ENCODE data around the gene PCBD2. TPM values are rescaled to one million over a fixed set of nuclear protein-coding genes. Genes with fewer than 3 reads are reported as not detected.

The PCBD2 gene
- total and polyA plus RNA-seq, 2 of the 4 experiments (the other 2 are of a cell fraction) = 2.2 to 2.7 TPM

DNA sequence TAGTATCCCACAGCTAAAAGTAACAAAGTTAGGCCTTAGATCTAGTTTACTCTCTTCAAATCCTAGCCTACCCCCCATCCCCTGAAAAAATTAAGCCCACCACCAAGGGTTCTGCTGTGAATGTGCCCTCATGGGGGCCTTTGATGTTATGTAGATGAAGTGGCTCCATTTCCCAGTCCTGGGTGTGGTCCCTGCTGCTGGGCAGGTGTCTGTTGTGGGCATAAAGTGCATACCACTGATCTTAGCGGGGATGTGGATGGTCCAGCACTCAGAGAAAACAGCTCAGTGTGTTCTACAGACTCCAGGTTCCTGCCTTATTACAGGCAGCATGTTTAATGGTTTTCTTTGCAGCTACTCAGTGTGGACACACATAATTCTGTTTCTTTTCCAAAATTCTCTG lies 1.9 kb downstream of the PCBD2 start:
- Histone ChIP-seq H4K8ac (ENCODE audit: low read depth in 2 of 2, low read length in 2 of 2) (no peak overlapping the region), H3K4me1 (ENCODE audit: control insufficient read depth, insufficient read depth, low read length) (no peaks in the 10 kb centered on the region), H2AK9ac (replicated peaks; ENCODE audit: low read depth, low read length, poor library complexity) (no peak overlapping the region), H3K4me3 (ENCODE audit: insufficient read depth, low read depth, low read length) (no peak overlapping the region), H3K79me1 (ENCODE audit: low read depth in 1 of 2, low read length in 2 of 2) (peaks cover 6 to 17% of the 10 kb centered on the region in 2 experiments), H4K91ac (ENCODE audit: insufficient read depth, low read depth, low read length) (no peak overlapping the region), H2BK20ac (ENCODE audit: low read depth, low read length) (no peak overlapping the region), H2BK120ac (ENCODE audit: low read depth, low read length) (no peak overlapping the region), H3K4me2 (ENCODE audit: low read depth, low read length) (no peak overlapping the region), H3K9ac (ENCODE audit: low read depth, low read length) (no peak overlapping the region), H3K9me3 (ENCODE audit: control insufficient read depth, insufficient read depth, low read length) (no peaks in the 10 kb centered on the region), H3K18ac (ENCODE audit: low read depth, low read length) (no peak overlapping the region), H3K27me3 (ENCODE audit: control insufficient read depth, insufficient read depth, low read length) (no peaks in the 10 kb centered on the region), H3K56ac (ENCODE audit: extremely low read depth, insufficient read depth, low read length) (no peak overlapping the region), H2AK5ac (ENCODE audit: low read depth, low read length) (no peak overlapping the region), H2BK5ac (ENCODE audit: low read depth, low read length, poor library complexity, severe bottlenecking) (no peak overlapping the region), H3K4ac (ENCODE audit: low read depth, low read length) (no peak overlapping the region), H2AFZ (replicated peaks; ENCODE audit: low read length, poor library complexity) (no peak overlapping the region), H4K20me1 (ENCODE audit: insufficient read depth, low read length) (peaks cover 3% of the 10 kb centered on the region; the same call in 1 of the 2 replicates), H3K23ac (ENCODE audit: low read depth, low read length) (no peak overlapping the region), H3K36me3 (ENCODE audit: control insufficient read depth, insufficient read depth, low read length) (peaks cover 3% of the 10 kb centered on the region; the same call in 1 of the 2 replicates), H3K9me1 (ENCODE audit: insufficient read depth, low read length) (no peaks in the 10 kb centered on the region), H2BK15ac (ENCODE audit: low read depth, low read length) (no peak overlapping the region), H4K5ac (ENCODE audit: low read depth, low read length) (no peak overlapping the region), H3K27ac (ENCODE audit: insufficient read depth, low read length) (no peak overlapping the region), H3K14ac (replicated peaks; ENCODE audit: low read depth, low read length) (no peak overlapping the region)
- ChIA-PET POLR2A (ENCODE audit: unreplicated experiment) (no interaction called here), CTCF (interaction anchor here (0.6 kb wide), 1 partner anchor 306 kb away, joined by 4 read pairs; no protein-coding TSS in a partner anchor)
- TF ChIP-seq RCOR1 (IDR thresholded peaks at IDR 0.05; ENCODE audit: insufficient replicate concordance, low read length) = no peak
- TF ChIP-seq, protein P1, sequence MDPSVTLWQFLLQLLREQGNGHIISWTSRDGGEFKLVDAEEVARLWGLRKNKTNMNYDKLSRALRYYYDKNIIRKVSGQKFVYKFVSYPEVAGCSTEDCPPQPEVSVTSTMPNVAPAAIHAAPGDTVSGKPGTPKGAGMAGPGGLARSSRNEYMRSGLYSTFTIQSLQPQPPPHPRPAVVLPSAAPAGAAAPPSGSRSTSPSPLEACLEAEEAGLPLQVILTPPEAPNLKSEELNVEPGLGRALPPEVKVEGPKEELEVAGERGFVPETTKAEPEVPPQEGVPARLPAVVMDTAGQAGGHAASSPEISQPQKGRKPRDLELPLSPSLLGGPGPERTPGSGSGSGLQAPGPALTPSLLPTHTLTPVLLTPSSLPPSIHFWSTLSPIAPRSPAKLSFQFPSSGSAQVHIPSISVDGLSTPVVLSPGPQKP (IDR thresholded peaks at IDR 0.05; ENCODE audit: borderline replicate concordance, low read depth, low read length) = no peak
- no peak for TF ChIP-seq CHD1 (IDR thresholded peaks at IDR 0.05; ENCODE audit: low read depth, low read length)
- TF ChIP-seq POLR2A (IDR thresholded peaks at IDR 0.05; ENCODE audit: low read depth, low read length) = no peak
- TF ChIP-seq BHLHE40 (IDR thresholded peaks at IDR 0.05; ENCODE audit: low read depth, low read length) = no peak
- no peak for TF ChIP-seq RAD21 (IDR thresholded peaks at IDR 0.05; ENCODE audit: low read length)
- TF ChIP-seq, protein P2, sequence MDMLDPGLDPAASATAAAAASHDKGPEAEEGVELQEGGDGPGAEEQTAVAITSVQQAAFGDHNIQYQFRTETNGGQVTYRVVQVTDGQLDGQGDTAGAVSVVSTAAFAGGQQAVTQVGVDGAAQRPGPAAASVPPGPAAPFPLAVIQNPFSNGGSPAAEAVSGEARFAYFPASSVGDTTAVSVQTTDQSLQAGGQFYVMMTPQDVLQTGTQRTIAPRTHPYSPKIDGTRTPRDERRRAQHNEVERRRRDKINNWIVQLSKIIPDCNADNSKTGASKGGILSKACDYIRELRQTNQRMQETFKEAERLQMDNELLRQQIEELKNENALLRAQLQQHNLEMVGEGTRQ (IDR thresholded peaks at IDR 0.05; ENCODE audit: low read depth, low read length) = no peak
- no peak for TF ChIP-seq RFX5 (IDR thresholded peaks at IDR 0.05; ENCODE audit: low read depth, low read length)
- no peak for TF ChIP-seq MXI1 (IDR thresholded peaks at IDR 0.05; ENCODE audit: borderline replicate concordance, low read depth, low read length)
- TF ChIP-seq, protein P3, sequence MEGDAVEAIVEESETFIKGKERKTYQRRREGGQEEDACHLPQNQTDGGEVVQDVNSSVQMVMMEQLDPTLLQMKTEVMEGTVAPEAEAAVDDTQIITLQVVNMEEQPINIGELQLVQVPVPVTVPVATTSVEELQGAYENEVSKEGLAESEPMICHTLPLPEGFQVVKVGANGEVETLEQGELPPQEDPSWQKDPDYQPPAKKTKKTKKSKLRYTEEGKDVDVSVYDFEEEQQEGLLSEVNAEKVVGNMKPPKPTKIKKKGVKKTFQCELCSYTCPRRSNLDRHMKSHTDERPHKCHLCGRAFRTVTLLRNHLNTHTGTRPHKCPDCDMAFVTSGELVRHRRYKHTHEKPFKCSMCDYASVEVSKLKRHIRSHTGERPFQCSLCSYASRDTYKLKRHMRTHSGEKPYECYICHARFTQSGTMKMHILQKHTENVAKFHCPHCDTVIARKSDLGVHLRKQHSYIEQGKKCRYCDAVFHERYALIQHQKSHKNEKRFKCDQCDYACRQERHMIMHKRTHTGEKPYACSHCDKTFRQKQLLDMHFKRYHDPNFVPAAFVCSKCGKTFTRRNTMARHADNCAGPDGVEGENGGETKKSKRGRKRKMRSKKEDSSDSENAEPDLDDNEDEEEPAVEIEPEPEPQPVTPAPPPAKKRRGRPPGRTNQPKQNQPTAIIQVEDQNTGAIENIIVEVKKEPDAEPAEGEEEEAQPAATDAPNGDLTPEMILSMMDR (conservative IDR thresholded peaks at IDR 0.05; ENCODE audit: low read depth, low read length) = no peak
- TF ChIP-seq FOS (IDR thresholded peaks at IDR 0.05; ENCODE audit: low read depth, low read length) = no peak
- TF ChIP-seq CEBPB (IDR thresholded peaks at IDR 0.05; ENCODE audit: low read depth, low read length) = no peak
- TF ChIP-seq SMC3 (IDR thresholded peaks at IDR 0.05; ENCODE audit: low read depth, low read length) = no peak
- ATAC-seq (ENCODE audit: low read depth) (no peak), DNase-seq (no peak)
- in situ Hi-C loops (cut with MboI; ENCODE audit: low sequenced_read_pairs) (no loop called here), intact Hi-C loops (cut with micrococcal nuclease) (loop anchor here (5.0 kb wide), 1 partner anchor 285 kb away; no protein-coding TSS in a partner anchor), dilution Hi-C loops (cut with HindIII; ENCODE audit: low sequenced_read_pairs, unreplicated experiment) (no loop called here)
- no CpG with 5 or more reads among the region's 1 CpG for WGBS, 2 experiments (ENCODE audit: extremely low coverage in 2 of 2, insufficient read length in 1 of 2)
- BruUV-seq (replicated peaks) = no TSS peak

Data from IMR-90 (cell line).